HG03378 (cell line): ENCODE measurements around the gene POMGNT1.

Experiments
- ATAC-seq: cut with Tn5 transposase; IDR thresholded peaks from one replicate; pipeline ENCODE4 v1.9.1; 2021; ENCODE audit warnings: mild to moderate bottlenecking, moderate library complexity; ENCODE audit not compliant: unreplicated experiment

Gene POMGNT1

DNA sequence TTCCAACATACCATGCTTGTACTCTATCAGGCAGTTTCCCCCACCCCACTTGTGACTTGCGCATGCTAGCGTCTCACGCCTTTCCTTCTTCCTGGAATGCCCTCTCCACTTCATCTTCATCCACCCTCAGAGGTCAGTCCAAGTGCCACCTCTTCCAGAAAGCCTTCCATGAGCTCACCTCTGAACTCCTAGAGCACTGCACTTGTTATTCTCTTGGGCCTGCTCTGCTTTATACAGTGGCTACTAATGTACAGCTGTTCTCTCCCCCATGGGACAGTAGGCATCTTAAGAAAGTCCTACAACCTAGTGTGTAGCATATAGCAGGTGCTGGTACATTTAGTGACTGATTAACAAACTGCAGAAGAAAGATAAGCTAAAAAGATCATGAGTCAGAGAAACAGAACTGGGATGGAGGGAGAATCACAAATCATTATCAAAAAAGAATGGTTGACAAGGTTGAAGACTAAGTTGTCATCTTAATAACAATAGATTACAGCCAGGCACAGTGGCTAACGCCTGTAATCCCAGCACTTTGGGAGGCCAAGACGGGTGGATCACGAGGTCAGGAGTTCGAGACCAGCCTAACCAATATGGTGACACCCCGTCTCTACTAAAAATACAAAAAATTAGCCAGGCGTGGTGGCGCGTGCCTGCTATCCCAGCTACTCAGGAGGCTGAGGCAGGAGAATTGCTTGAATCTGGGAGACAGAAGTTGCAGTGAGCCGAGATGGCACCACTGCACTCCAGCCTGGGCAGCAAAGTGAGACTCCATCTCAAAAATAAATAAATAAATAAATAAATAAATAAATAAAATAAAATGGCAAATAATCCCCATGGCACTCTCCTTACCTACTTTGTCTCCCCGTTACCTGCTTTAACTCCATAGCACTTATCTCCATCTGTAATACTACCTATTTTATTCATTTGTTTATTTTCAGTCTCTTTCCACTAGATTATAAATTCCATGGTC is 39.6 kb downstream of the POMGNT1 start:
- ATAC-seq: peak; percentile 81

DNA sequence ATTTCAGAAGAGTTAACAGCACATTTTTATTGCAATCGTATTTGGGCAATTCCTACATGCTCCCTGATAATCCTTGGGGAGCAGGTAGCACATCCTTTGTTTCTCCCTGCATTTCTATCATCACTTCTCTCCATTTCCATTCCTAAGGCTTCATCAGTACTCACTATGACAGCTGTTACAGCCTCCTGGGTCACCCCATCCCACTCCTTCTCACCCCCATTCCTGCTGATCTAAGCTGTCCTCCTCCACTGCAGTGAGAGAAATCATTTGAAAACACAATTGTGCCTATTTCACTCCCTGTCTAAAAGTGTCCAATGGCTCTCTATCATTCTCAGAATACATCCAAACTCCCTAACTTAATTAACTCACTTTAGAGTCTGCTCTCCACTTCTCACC is 40.3 kb downstream of the POMGNT1 start:
- ATAC-seq: no peak

DNA sequence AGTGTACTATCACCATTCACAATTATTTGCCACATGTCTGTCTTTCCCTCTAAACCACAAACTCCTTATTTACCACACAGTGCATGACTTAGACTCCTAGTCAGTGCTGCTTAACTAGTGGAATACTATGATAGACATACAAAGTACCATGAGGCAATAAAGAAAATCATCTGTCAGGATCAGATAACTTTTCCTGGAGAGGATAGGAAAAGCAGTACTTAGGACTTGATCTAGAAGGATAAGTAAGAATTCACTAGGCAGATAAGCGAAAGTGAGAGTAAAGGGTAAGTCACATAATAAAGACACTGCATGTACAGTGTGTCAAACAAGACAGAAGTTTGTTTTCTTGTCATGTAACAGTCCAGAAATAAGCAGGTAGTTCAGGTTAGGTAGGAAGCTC is 44.5 kb downstream of the POMGNT1 start:
- no peak for ATAC-seq

DNA sequence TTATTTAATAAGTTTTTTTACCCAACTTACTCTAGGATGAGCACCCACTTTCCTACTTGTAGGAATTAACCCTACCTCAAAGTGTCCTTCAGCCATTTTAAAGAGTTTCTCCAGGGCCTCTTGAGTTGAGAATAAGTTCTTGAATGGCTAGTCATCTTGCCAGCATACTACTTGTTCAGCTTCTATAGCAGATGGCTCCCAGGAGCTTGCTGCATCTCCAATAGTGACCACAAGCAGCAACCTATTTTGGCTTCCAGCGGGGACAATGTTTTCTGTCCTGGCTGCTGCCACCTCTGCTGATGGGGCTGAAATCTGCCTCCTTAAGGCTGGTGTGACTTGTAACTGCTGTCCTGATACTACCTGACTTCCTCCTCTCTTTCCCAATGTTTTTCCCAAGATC is 45.0 kb downstream of the POMGNT1 start:
- no peak for ATAC-seq

DNA sequence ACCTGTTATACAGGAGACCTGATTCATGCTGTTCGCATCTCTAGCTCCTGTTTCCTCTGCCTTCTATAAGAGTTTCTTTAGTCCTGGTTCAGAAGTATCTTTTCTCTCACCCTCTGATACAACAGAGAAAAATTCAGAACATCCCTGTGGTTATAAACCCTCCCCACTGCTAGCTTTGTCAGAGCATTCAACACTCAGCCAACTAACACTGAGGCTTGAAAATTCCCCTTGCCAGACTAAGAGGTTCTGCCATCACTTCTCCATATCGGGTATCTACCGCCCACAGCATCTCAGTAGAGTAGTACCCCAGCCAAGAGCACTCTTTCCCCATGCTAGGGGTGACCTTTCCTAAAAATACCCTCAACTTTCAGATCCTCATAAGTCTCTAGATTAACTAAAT is 46.2 kb downstream of the POMGNT1 start:
- ATAC-seq: no peak

DNA sequence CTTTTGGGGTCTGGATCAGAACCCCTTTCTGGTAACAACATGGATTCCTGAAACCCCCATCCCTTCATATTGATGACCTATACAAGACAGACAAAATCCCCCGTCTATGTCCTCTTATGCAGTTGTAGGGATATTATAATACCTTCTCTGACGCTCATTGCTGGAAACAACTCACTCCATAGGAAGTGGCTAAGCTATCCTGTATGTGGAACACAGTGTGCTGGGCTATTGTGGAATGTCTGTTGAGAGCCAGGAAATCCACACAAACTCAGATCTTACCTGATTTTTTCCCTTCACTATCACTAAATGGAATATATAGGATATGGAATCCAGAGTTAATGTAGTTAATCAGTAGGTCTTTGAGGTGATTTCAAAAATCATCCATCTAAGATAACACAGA is 48.1 kb downstream of the POMGNT1 start:
- no peak for ATAC-seq

DNA sequence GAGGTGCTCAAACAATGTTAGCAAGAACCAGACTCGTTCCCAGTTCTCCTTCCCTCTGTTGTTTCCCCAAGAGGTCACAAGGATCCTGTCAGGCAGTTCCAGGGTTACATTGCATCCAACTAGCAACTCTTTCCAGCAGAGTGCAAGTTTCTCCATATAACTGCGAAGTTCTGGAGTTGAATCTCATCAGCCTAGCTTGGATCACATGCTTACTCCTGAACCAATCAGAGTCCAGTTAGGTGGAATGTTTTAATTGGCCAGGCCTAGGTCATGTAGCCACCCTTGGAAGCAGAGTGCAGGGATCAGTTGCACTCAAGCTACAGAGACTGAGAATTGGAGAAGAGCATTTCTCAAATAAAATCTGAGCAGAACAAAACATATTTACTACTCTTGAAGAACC is 49.9 kb downstream of the POMGNT1 start:
- ATAC-seq: no peak
